Measurements from ENCODE around the gene TMEM80. TPM values are rescaled to one million over a fixed set of nuclear protein-coding genes. Genes with fewer than 3 reads are reported as not detected.

TMEM80 gene
- total and polyA plus RNA-seq, 9 of the 15 experiments (the other 6 are each of a cell fraction or from before 2014, with no cell fraction given), result 5.1 to 30.1 (median 12.4) TPM

DNA sequence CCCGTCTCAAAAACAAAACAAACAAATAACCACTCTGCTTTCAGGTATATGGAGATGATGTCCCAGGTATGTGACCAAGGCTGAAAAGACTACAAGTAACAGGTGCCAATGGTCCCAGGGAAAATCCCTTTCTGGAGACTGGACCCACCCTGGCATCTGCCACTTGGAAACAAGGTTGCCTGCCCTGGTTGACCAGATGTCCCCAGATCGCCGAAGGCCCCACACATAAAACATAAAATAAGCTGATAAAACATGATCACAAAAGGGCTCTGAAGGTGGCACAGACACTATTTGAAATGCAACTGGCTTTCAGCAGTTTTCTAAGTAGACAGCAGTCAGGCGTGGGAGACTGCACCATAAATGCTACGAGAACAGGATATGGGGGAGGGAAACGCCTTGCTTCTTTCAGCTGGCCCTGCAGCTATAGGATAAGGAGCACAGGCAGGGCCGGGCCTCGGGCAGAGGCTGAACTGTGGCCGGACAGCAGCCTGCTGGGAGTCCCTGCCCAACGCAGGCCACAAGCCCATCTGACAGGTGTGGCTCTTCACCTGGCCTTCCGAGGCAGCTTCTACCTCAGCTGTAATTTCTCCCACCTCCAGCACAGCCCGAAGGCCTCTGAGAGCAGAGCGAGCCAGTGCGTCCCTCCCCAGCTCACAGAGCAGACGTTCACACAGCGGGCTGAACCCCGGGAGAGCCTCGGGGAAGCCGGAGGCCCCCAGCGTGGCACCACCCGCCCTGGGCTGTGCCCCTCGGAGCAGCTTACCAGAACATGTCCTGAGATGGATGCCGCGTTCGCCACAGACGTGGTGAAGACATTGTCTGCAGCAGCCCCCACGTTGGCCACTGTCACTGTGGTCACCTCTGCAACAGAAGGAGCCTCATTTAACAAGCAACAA lies 4.6 kb upstream of the TMEM80 start (continued):
- TF ChIP-seq, protein P1, sequence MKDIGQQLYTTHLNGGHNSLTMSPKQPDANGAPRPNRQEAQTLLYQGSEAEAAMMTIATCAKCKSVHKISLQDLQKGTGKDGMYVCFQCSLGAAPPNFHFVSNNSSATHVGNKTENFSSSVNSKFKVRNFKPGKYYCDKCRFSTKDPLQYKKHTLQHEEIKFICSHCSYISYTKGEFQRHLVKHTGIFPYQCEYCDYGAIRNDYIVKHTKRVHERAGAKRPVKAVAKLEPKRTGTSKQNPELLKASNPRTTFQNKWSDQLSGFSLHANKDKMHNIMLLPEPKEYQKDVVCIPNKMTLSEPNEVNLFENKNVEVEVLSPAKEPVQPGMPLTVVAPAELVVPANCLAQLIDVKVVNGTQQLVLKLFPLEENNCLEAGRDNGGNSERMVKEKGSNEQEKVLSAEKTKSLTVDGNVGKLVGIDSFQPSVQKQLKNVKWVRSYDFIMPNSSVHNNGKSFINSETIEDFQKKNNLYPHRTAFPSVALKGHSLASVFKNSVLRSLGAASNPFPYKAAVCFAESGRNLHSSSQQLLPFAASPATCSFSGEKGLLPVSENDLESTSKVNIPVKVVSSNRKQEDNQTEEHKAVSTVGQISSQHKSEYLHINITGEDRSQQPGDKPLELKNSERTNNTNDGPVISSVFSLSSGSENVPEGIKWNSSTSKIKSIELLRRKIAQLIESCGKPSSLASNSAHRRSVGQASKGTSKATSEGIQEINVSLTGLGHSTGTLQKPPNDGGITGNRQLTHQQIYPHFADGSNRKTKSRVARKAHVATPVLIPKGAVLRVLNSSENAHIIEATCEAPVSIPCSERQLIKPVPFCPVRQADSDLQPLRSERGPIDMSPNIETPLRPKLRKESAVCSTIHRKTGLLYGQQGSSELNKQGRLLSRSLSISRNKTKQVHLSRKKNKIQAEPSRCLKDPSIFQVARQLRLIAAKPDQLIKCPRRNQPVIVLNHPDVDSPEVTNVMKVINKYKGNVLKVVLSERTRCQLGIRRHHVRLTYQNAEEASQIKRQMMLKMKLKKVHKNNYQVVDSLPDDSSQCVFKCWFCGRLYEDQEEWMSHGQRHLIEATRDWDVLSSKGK (CRISPR knock-in tag; IDR thresholded peaks at IDR 0.05), result no peak
- TF ChIP-seq, protein P2, sequence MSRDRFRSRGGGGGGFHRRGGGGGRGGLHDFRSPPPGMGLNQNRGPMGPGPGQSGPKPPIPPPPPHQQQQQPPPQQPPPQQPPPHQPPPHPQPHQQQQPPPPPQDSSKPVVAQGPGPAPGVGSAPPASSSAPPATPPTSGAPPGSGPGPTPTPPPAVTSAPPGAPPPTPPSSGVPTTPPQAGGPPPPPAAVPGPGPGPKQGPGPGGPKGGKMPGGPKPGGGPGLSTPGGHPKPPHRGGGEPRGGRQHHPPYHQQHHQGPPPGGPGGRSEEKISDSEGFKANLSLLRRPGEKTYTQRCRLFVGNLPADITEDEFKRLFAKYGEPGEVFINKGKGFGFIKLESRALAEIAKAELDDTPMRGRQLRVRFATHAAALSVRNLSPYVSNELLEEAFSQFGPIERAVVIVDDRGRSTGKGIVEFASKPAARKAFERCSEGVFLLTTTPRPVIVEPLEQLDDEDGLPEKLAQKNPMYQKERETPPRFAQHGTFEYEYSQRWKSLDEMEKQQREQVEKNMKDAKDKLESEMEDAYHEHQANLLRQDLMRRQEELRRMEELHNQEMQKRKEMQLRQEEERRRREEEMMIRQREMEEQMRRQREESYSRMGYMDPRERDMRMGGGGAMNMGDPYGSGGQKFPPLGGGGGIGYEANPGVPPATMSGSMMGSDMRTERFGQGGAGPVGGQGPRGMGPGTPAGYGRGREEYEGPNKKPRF (IDR thresholded peaks at IDR 0.05; ENCODE audit: low read depth, low read length), result no peak
- no peak for TF ChIP-seq DDX20 (tag; IDR thresholded peaks at IDR 0.05; ENCODE audit: low read depth)
- peak; percentile 24; the same call in 1 of the 2 replicates for TF ChIP-seq L3MBTL2 (IDR thresholded peaks at IDR 0.05)
- peak; percentile 66; the same call in 1 of the 2 replicates for TF ChIP-seq ZNF584 (CRISPR knock-in tag; IDR thresholded peaks at IDR 0.05; ENCODE audit: low read depth)
- peak; percentile 69 for TF ChIP-seq TEAD4 (IDR thresholded peaks at IDR 0.05; ENCODE audit: low read length)
- TF ChIP-seq TEAD4 (CRISPR knock-in tag; IDR thresholded peaks at IDR 0.05; ENCODE audit: borderline replicate concordance), result no peak
- TF ChIP-seq, protein P3, sequence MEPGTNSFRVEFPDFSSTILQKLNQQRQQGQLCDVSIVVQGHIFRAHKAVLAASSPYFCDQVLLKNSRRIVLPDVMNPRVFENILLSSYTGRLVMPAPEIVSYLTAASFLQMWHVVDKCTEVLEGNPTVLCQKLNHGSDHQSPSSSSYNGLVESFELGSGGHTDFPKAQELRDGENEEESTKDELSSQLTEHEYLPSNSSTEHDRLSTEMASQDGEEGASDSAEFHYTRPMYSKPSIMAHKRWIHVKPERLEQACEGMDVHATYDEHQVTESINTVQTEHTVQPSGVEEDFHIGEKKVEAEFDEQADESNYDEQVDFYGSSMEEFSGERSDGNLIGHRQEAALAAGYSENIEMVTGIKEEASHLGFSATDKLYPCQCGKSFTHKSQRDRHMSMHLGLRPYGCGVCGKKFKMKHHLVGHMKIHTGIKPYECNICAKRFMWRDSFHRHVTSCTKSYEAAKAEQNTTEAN (CRISPR knock-in tag; IDR thresholded peaks at IDR 0.05), result no peak
- TF ChIP-seq ZNF75A (CRISPR knock-in tag; IDR thresholded peaks at IDR 0.05), result no peak
- peak; percentile 86 for TF ChIP-seq TCF3 (CRISPR knock-in tag; IDR thresholded peaks at IDR 0.05)
- TF ChIP-seq CBFA2T2 (conservative IDR thresholded peaks at IDR 0.05), result peak; percentile 79
- peak; percentile 57 for TF ChIP-seq RBBP5 (IDR thresholded peaks at IDR 0.05; ENCODE audit: borderline replicate concordance, insufficient read depth, low read length, poor library complexity, severe bottlenecking)
- TF ChIP-seq SIN3B (IDR thresholded peaks at IDR 0.05; ENCODE audit: low read depth), result no peak
- TF ChIP-seq MCM2 (IDR thresholded peaks at IDR 0.05; ENCODE audit: low read depth), result no peak
- peak; percentile 22; the same call in 1 of the 2 replicates for TF ChIP-seq SOX6 (IDR thresholded peaks at IDR 0.05)
- no peak for TF ChIP-seq EP400 (IDR thresholded peaks at IDR 0.05)
- TF ChIP-seq EGR1 (conservative IDR thresholded peaks at IDR 0.05), result peak; percentile 61
- peak; percentile 59; the same call in 1 of the 2 replicates for TF ChIP-seq EP300 (IDR thresholded peaks at IDR 0.05; ENCODE audit: low read length)
- no peak for TF ChIP-seq ELF2 (CRISPR knock-in tag; IDR thresholded peaks at IDR 0.05)
- TF ChIP-seq DACH1 (IDR thresholded peaks at IDR 0.05; ENCODE audit: partially characterized antibody), result peak; percentile 74
- TF ChIP-seq TAL1 (IDR thresholded peaks at IDR 0.05), result peak; percentile 69; the same call in 1 of the 2 replicates
- no peak for TF ChIP-seq RBM34 (IDR thresholded peaks at IDR 0.05; ENCODE audit: borderline replicate concordance, insufficient read depth, low read length)
- TF ChIP-seq CCAR2 (IDR thresholded peaks at IDR 0.05; ENCODE audit: low read depth, low read length), result no peak
